Measurements from ENCODE around the gene GPALPP1. TPM values are rescaled to one million over a fixed set of nuclear protein-coding genes. Genes with fewer than 3 reads are reported as not detected.
A peak's percentile ranks its signal among the peaks of the same experiment; 100 is the strongest.

GPALPP1 gene
- total and polyA plus RNA-seq, 8 donors: 8.1 to 42.6 (median 20.3) TPM

DNA sequence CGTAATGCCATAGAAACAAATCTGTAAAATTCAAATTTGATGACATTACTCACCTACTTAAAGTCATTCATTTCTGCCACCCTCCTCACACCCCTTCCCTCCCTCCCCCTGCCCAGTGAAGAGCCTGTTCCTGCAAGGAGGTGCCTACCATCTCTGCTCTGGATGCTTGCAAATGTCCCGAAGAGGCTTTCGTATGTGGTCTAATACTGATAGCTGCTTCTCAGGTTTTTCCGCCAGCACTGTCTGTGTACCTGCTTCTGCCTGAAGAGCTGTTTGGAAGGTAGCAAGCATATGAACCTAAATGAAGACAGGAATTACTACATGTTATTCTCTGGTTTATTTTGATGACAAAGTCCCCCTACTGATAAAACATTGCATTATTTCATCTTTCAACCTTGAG, 57.1 kb downstream of the GPALPP1 start:
- Histone ChIP-seq H3K27me3 (no peaks in the 10 kb centered on the region), H3K4me1 (peaks cover 0 to 14% (median 12%) of the 10 kb centered on the region in 4 donors), H3K4me3 (peak overlapping the region; percentile 41 to 48 (median 45)), H3K36me3 (no peaks in the 10 kb centered on the region), H3K9me3 (no peaks in the 10 kb centered on the region), H3K27ac (no peak overlapping the region)
- 72 to 89% (median 76%) methylated on average over 4 of the region's 4 CpGs for WGBS, 5 donors
- TF ChIP-seq, protein P1, sequence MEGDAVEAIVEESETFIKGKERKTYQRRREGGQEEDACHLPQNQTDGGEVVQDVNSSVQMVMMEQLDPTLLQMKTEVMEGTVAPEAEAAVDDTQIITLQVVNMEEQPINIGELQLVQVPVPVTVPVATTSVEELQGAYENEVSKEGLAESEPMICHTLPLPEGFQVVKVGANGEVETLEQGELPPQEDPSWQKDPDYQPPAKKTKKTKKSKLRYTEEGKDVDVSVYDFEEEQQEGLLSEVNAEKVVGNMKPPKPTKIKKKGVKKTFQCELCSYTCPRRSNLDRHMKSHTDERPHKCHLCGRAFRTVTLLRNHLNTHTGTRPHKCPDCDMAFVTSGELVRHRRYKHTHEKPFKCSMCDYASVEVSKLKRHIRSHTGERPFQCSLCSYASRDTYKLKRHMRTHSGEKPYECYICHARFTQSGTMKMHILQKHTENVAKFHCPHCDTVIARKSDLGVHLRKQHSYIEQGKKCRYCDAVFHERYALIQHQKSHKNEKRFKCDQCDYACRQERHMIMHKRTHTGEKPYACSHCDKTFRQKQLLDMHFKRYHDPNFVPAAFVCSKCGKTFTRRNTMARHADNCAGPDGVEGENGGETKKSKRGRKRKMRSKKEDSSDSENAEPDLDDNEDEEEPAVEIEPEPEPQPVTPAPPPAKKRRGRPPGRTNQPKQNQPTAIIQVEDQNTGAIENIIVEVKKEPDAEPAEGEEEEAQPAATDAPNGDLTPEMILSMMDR (IDR thresholded peaks at IDR 0.05): no peak
- DNase-seq: no peak
- intact Hi-C loops (cut with DNase I; ENCODE audit: low total_unique reads): loop anchor here (5.0 kb wide), 1 partner anchor 261 kb away; no protein-coding TSS in a partner anchor

DNA sequence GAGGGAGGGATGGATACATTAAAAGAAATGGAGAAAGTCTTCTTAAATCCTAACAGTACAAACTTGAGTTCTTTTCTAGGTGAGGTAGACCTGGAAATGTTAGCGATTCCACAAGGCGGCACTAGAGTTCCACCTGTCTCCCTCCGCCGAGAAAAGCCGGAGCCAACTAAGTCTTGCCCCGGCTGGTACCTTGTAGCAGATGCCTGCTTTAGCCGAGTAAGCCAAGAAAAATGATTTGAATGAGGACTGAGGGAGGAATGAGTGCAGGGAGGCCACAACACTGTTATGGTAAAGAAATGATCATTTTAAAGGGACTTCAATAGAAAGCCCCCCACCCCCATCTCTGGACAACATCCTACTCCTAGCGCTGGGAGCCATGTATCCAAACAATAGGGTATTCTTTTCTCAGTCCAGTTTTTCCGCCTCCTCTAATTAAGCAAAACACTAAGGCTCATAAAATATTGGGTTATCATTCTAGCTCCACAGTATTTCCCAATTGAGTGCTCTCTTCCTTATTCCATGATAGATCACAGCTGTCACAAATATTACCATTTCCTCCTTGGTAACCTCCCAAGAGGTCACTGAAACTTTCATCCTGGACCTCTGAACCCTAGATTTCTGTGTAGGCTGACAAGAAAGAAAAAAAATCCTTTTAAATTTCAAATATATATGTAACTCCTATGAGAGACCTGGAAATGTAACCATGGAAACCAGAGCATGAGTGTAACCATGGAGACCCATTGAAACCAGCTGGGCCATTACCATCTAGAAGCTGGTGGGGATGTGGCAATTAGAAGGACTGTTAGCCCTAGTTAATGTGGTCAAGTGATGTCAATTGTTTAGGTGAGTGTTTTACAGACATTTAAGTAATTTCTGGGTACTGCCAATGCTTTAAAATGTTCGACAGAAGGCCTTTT, 58.3 kb downstream of the GPALPP1 start:
- Histone ChIP-seq H3K4me3 (peak overlapping the region; percentile 41 to 48 (median 45)), H3K36me3 (no peaks in the 10 kb centered on the region), H3K27me3 (no peaks in the 10 kb centered on the region), H3K4me1 (peaks cover 0 to 14% (median 12%) of the 10 kb centered on the region in 4 donors), H3K9me3 (no peaks in the 10 kb centered on the region), H3K27ac (peak overlapping the region in 1 of 5 donors; percentile 4)
- intact Hi-C loops (cut with DNase I; ENCODE audit: low total_unique reads): loop anchor here (5.0 kb wide), 1 partner anchor 260 kb away; no protein-coding TSS in a partner anchor
- DNase-seq: peak; percentile 80 to 93
- 13 to 18% (median 16%) methylated on average over 10 of the region's 10 CpGs for WGBS, 5 donors
- TF ChIP-seq POLR2AphosphoS5 (IDR thresholded peaks at IDR 0.05): peak in 1 of 3 donors; percentile 34
- TF ChIP-seq EP300 (IDR thresholded peaks at IDR 0.05): no peak
- TF ChIP-seq, protein P1 (IDR thresholded peaks at IDR 0.05): peak in 5 of 7 experiments; percentile 59 to 89 (median 80)

DNA sequence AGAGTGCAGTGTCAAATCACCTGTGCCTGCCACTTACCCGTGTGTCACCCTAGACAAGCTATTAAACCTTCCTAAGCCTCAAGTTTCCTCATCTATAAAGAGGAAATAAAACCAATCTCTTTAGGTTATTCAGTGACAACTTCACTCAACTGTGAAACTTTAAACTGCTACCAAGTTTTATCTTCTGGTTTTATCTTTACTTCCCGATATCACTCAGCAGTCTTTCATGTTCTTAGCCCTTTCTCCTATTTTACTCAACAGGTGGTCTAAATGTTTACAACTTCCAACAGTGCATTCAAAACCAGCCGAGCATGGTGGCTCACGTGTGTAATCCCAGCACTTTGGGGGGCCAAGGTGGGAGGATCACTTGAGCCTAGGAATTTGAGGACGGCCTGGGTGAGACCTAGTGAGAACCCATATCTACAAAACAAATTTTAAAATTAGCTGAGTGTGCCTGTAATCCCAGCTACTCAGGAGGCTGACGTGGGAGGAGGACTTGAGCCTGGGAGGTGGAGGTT, 59.6 kb downstream of the GPALPP1 start:
- H3K4me1 ChIP-seq: peaks cover 0 to 14% (median 12%) of the 10 kb centered on the region in 4 donors
- no peaks in the 10 kb centered on the region for H3K36me3 ChIP-seq
- no peak for DNase-seq
- no peaks in the 10 kb centered on the region for H3K9me3 ChIP-seq
- no peak overlapping the region for H3K4me3 ChIP-seq
- H3K27ac ChIP-seq: no peak overlapping the region
- 38 to 68% (median 44%) methylated on average over 6 of the region's 6 CpGs for WGBS, 5 donors
- no peak for TF ChIP-seq EP300 (IDR thresholded peaks at IDR 0.05)
- no peak for TF ChIP-seq POLR2A (IDR thresholded peaks at IDR 0.05)
- TF ChIP-seq POLR2AphosphoS5 (IDR thresholded peaks at IDR 0.05): no peak
- TF ChIP-seq, protein P1 (IDR thresholded peaks at IDR 0.05): no peak
- intact Hi-C loops (cut with DNase I; ENCODE audit: low total_unique reads): loop anchor here (5.0 kb wide), 1 partner anchor 258 kb away; no protein-coding TSS in a partner anchor
- H3K27me3 ChIP-seq: no peaks in the 10 kb centered on the region

DNA sequence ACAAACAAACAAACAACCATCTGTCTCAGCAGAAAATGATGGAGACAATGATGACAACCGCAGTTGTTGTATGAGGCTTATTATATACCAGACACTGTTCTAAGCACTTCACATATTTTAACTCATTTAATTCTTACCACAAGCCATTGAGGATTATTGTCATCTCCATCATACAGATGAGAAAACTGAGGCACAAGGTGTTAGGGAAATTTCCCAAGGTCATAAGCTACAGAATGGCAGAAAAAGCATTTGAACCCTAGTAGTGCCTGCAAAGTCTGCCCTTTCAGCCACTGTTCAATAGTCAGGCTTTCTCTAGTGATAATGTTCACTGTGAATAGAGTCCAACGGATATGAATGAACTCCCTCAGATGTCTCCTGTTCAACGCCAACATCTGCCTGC, 60.1 kb downstream of the GPALPP1 start:
- intact Hi-C loops (cut with DNase I; ENCODE audit: low total_unique reads): loop anchor here (5.0 kb wide), 1 partner anchor 258 kb away; no protein-coding TSS in a partner anchor
- 84 to 87% (median 87%) methylated on average over 3 of the region's 3 CpGs for WGBS, 5 donors

More for the DNA sequence above, 60.1 kb downstream of the GPALPP1 start:
- Histone ChIP-seq H3K4me3 (no peak overlapping the region), H3K27me3 (no peaks in the 10 kb centered on the region), H3K27ac (no peak overlapping the region), H3K36me3 (no peaks in the 10 kb centered on the region), H3K9me3 (no peaks in the 10 kb centered on the region), H3K4me1 (peaks cover 0 to 14% (median 12%) of the 10 kb centered on the region in 4 donors)
- no peak for DNase-seq
- no peak for TF ChIP-seq POLR2A (IDR thresholded peaks at IDR 0.05)
- TF ChIP-seq EP300 (IDR thresholded peaks at IDR 0.05): no peak
- TF ChIP-seq, protein P1 (IDR thresholded peaks at IDR 0.05): no peak
- no peak for TF ChIP-seq POLR2AphosphoS5 (IDR thresholded peaks at IDR 0.05)

All from stomach (tissue), 9 donors.